Hepatocyte (in vitro differentiated cells): ENCODE results near the gene SND1. TPM values are rescaled to one million over a fixed set of nuclear protein-coding genes. Genes with fewer than 3 reads are reported as not detected.

ENCODE experiments used
- DNase-seq: peaks from one replicate; pipeline ENCODE4 v3.0.0-alpha.2; 2016; ENCODE audit warnings: low spot score
- H2AFZ ChIP-seq: fragments of 200-600 bp; sonication (generic); 2 replicates; pipeline ENCODE4 v1.6.0; 2016; ENCODE audit warnings: antibody characterized with exemption, mild to moderate bottlenecking
- H3K27ac ChIP-seq: fragments of 200-600 bp; sonication (generic); 2 replicates; pipeline ENCODE4 v1.5.1; 2016; ENCODE audit warnings: mild to moderate bottlenecking
- H3K27me3 ChIP-seq: fragments of 200-600 bp; sonication (generic); 2 replicates; pipeline ENCODE4 v1.6.1; 2016
- H3K36me3 ChIP-seq: fragments of 200-600 bp; sonication (generic); replicated peaks from 2 replicates; pipeline ENCODE4 v1.5.1; 2016; ENCODE audit warnings: low read depth; ENCODE audit not compliant: insufficient read depth
- H3K4me1 ChIP-seq: fragments of 200-600 bp; sonication (generic); 2 replicates; pipeline ENCODE4 v1.5.1; 2016; ENCODE audit warnings: mild to moderate bottlenecking, moderate library complexity; ENCODE audit not compliant: insufficient read depth
- H3K4me2 ChIP-seq: fragments of 200-600 bp; sonication (generic); 2 replicates; pipeline ENCODE4 v1.6.0; 2016
- H3K4me3 ChIP-seq: fragments of 200-600 bp; sonication (generic); 2 replicates; pipeline ENCODE4 v1.5.1; 2016; ENCODE audit warnings: mild to moderate bottlenecking
- H3K79me2 ChIP-seq: fragments of 200-600 bp; sonication (generic); 2 replicates; pipeline ENCODE4 v1.6.0; 2017; ENCODE audit warnings: mild to moderate bottlenecking
- H3K9me2 ChIP-seq: fragments of 200-600 bp; sonication (generic); replicated peaks from 2 replicates; pipeline ENCODE4 v1.6.0; 2017; ENCODE audit warnings: mild to moderate bottlenecking; ENCODE audit not compliant: insufficient read depth
- H3K9me3 ChIP-seq: fragments of 200-600 bp; sonication (generic); 2 replicates; pipeline ENCODE4 v1.5.1; 2016; ENCODE audit warnings: low read depth, mild to moderate bottlenecking
- H4K20me1 ChIP-seq: fragments of 200-600 bp; sonication (generic); 2 replicates; pipeline ENCODE4 v1.6.0; 2016; ENCODE audit warnings: mild to moderate bottlenecking; ENCODE audit not compliant: insufficient read depth, poor library complexity, severe bottlenecking
- CTCF ChIP-seq: fragments of 200-600 bp; sonication (generic); IDR thresholded peaks from 2 replicates; pipeline ENCODE4 v1.5.1; 2016; ENCODE audit warnings: antibody characterized with exemption, mild to moderate bottlenecking; ENCODE audit not compliant: poor library complexity
- EZH2 ChIP-seq: fragments of 200-600 bp; sonication (generic); IDR thresholded peaks from 2 replicates; pipeline ENCODE4 v1.6.1; 2016; ENCODE audit warnings: antibody characterized with exemption, mild to moderate bottlenecking, borderline replicate concordance
- EZH2phosphoT487 ChIP-seq: fragments of 200-600 bp; sonication (generic); IDR thresholded peaks from one replicate; pipeline ENCODE4 v1.6.1; 2018; ENCODE audit warnings: antibody characterized with exemption, mild to moderate bottlenecking, low read depth, moderate library complexity; ENCODE audit not compliant: unreplicated experiment, severe bottlenecking
- WGBS: methylation state at CpG from one replicate; pipeline ENCODE4 v1.1.6; 2016; ENCODE audit warnings: low lambda C conversion rate; ENCODE audit errors: missing lambda C conversion rate; 5-methylcytosine and 5-hydroxymethylcytosine counted together
- polyA plus RNA-seq: library from polyadenylated mRNA; unstranded; fragments of >200 nt; fragmentation: Nextera tagmentation; extraction: Ambion mirVana; gene quantifications from 2 replicates; pipeline ENCODE4 v1.2.1, GENCODE V29; 2016
- total RNA-seq: library from RNA; depleted of rRNA; stranded (reverse); fragments of >200 nt; gene quantifications from 2 replicates; pipeline ENCODE4 v1.2.3, GENCODE V29; 2014

Gene SND1
- total and polyA plus RNA-seq, 2 experiments from 2014 or later: 141 to 200 TPM

GRCh38 chr7:127766831-127767459 is 115.0 kb downstream of the SND1 start:
- no peaks in the 10 kb centered on the region for H3K9me3 ChIP-seq
- H4K20me1 ChIP-seq: peaks cover 29% of the 10 kb centered on the region
- H3K9me2 ChIP-seq: no peaks in the 10 kb centered on the region
- no peak overlapping the region for H3K4me2 ChIP-seq
- no peak for TF ChIP-seq CTCF
- no peak for TF ChIP-seq EZH2
- no peak for TF ChIP-seq EZH2phosphoT487
- peaks cover 80% of the 10 kb centered on the region for H3K79me2 ChIP-seq
- H2AFZ ChIP-seq: no peak overlapping the region
- no peaks in the 10 kb centered on the region for H3K36me3 ChIP-seq
- DNase-seq: no peak
- no peak overlapping the region for H3K27ac ChIP-seq
- no peaks in the 10 kb centered on the region for H3K4me1 ChIP-seq
- no peak overlapping the region for H3K4me3 ChIP-seq
- H3K27me3 ChIP-seq: no peaks in the 10 kb centered on the region
- 79% methylated on average over 4 of the region's 4 CpGs for WGBS

- WGBS: 92% methylated on average over 2 of the region's 2 CpGs
- Histone ChIP-seq H2AFZ (no peak overlapping the region), H3K4me3 (no peak overlapping the region), H3K79me2 (peaks cover 72% of the 10 kb centered on the region), H3K4me2 (no peak overlapping the region), H3K27ac (no peak overlapping the region), H3K36me3 (no peaks in the 10 kb centered on the region), H3K9me3 (no peaks in the 10 kb centered on the region), H3K27me3 (no peaks in the 10 kb centered on the region), H3K9me2 (no peaks in the 10 kb centered on the region), H4K20me1 (peaks cover 22% of the 10 kb centered on the region), H3K4me1 (no peaks in the 10 kb centered on the region)
- no peak for DNase-seq
- TF ChIP-seq EZH2: no peak
- TF ChIP-seq CTCF: no peak
Measured at GRCh38 chr7:127768241-127768640, 116.2 kb downstream of the SND1 start.

- Histone ChIP-seq H3K4me2 (no peak overlapping the region), H3K27ac (no peak overlapping the region), H3K79me2 (peaks cover 63% of the 10 kb centered on the region), H3K27me3 (no peaks in the 10 kb centered on the region), H2AFZ (no peak overlapping the region), H3K36me3 (no peaks in the 10 kb centered on the region), H3K9me2 (no peaks in the 10 kb centered on the region), H4K20me1 (peaks cover 22% of the 10 kb centered on the region), H3K4me3 (no peak overlapping the region), H3K9me3 (no peaks in the 10 kb centered on the region), H3K4me1 (no peaks in the 10 kb centered on the region)
- TF ChIP-seq EZH2phosphoT487 (no peak), CTCF (no peak), EZH2 (no peak)
- 87% methylated on average over 4 of the region's 4 CpGs for WGBS
- no peak for DNase-seq
Measured at GRCh38 chr7:127769137-127769536, 117.1 kb downstream of the SND1 start.
